G401 (cell line): ENCODE results near the gene ETV6. TPM values are rescaled to one million over a fixed set of nuclear protein-coding genes. Genes with fewer than 3 reads are reported as not detected.

ENCODE experiments used
- DNase-seq: peaks from one replicate; pipeline ENCODE4 v3.0.0-alpha.2; 2015; ENCODE audit warnings: low spot score
- in situ Hi-C: cut with HindIII; loops from 2 replicates; pipeline ENCODE4 v1.10.0; 2016; ENCODE audit warnings: low sequenced_read_pairs, mixed read lengths
- total RNA-seq: library from RNA; depleted of rRNA; stranded (reverse); fragments of >200 nt; shearing (Covaris generic); gene quantifications from 2 replicates; pipeline ENCODE4 v1.2.3, GENCODE V29; 2014

ETV6 gene
- total RNA-seq, 1 experiment from 2014 or later, result 1.3 TPM

DNA sequence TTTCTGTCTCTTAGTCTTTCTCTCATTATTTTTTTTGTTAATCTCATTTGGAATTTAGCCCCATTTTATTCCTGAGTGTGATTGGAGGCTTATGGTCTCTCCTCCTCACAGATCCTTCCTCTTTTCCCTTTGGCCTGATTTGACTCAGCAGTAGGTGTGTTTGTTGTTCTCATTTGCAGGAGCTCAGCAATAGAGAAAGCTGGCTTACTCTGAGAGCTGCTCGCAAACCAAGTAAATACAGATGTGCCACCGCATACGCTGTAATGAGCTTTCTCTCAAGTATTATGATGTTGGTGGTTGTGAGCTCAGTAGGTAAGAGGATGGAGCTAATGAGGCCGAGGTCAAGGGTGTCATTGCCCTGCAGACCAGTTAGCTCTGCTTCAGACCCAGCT lies 206.5 kb downstream of the ETV6 start:
- no peak for DNase-seq
- in situ Hi-C loops, result no loop called here

DNA sequence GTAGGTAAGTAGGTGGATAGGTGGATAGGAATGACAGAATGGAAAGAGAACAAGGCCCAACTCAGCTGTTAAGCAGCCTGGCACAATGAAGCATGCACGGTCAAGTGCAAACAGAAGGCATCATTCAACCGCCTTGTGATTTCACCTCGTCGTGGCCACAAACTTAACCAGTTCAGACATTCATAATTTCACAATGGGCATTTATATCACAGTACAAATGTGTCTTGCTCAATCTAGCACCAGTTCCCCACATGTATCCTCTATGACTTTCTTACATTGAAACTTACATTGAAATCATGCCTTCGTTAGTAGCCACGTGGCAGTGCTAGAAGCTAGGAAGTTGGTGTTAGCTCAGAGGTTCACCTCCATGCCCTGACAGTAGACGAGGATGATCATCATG lies 207.5 kb downstream of the ETV6 start:
- in situ Hi-C loops, result no loop called here
- no peak for DNase-seq

DNA sequence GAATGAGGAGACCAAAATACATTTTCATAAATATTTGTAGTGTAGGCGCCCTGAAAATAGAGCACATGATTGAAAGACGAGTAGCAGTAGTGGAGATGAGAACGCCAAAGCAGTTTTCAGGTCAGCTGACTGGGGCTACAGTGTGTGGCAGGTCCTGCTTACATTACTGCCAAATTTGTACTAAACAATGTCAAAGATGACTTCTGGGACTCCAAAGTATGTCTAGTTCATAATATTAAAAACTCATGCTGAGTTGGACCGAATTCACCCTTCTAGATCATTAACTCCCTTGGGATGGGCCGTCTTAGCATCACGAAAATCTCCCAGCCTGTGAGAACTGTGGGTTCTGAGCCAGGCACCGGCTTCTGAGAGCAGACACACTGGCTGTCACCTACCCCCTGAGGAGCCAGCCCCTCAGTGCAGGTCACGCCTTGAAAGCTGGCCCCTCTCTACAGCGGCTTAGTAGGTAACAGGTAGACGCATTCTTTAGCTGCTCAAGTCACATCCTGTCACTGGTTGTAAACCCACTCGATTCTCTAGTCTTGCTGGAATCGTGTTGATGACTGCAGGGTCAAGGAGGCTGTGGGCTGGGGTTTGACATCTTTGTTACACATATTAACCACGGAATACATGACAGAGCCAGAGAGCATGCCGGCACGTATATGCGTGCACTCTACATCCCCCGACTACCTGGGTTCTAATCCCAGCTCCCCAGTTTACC lies 210.4 kb downstream of the ETV6 start:
- in situ Hi-C loops, result no loop called here
- no peak for DNase-seq

DNA sequence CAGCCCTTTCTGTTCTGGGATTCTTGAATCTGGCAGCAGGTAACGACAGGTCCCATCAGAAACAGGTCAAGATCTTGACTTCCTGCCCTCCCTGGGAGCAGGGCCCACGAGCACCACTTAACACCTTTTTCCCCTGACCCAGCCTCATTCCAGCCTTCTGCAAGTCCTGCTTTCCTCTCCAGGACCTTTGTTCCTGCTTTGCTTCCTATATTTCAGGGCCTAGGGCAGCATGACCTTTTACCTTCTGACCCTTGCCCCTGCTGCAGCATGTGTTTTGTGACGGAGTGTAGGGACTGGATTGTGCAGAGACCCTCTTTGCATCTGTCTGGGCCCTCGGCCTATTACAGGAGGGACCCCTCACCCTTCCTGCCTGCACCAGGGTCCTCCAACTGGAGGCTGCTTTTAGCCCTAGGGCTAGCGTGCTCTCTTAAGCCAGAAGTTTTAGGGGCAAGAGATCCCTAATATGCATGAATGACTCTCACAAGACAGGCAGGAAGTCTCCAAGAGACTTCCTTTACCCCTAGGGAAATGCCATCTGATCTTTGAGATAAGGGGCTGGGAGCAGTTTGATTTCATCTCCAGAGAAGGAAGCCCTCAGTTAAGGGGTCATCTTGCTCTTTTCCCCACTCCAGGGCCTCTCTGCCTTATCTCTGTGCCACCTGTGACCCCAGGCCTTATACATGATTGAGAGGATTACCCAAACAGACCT lies 211.8 kb downstream of the ETV6 start:
- no peak for DNase-seq
- in situ Hi-C loops, result no loop called here

DNA sequence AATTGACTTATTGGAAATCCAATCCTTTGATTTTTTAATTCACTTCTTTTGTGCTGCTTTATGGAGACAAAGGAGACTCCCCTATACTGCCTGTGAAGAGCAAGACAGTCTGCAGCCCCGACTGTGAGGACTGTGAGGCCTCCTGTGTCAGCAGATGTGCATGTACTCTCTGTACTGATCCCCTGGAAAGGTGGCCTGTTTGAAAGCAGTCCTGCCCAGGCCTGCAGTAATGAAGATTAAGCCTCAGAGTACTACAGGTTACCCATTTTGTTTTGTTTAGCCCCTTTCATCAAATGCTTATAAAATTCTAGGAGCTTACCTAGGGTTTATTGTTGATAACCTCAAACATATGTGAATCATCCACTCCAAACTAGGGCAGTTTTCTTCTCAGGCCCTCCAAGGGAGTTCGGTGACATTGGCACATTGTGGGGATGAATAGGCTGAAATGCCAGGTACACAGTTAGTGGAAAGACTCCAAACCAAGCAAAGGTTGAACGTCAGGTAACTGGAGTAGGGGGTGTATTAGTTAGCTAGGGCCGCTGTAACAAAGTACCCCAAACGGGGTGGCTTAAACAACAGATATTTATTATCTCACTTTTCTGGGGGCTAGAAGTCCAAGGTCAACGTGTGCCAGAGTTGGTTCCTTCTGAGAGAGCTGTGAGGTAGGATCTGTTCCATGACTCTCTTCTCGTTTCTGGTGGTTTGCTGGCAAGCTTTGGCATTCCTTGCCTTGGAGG lies 212.6 kb downstream of the ETV6 start:
- no peak for DNase-seq

DNA sequence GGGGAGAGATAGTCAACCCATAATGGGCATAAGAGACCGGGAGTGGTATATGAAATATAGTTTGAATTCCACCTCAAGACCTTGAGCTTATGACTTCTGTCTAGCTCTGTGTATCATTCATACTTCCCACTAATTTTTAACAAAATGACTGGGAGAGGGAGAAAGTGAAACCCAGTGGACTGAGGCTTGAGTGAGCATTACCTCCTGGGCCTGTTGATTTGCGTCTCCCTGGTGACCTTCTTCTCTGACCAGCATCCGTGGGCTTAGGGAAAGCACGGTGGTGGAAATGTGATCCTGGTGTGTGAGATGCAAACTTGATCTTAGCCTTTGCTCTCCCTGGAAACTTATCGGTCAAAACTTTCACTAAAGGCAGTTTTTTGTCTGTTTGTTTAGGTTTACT lies 213.3 kb downstream of the ETV6 start:
- no peak for DNase-seq
- in situ Hi-C loops, result no loop called here

More for the DNA sequence above, 212.6 kb downstream of the ETV6 start:
- in situ Hi-C loops, result no loop called here

DNA sequence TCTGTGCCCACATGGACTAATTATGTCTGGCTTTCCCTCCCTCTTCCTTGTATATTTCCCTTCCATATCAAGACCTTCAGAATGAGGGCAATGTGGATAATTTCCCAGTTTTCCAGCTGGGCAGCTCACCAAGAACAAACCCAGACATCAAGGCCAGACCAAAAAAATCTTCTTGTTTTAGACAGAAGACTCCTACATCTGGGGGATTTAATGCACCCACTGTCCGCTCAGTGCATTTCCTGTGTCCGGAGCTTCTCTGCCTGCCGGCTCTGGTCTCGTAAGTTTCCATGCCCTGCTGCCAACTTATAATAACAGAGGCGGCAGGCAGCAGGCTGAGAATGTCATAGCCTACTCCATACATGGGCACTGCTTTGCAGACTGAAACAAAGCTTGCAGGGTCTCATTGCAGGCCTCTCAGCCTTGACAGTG lies 214.0 kb downstream of the ETV6 start:
- DNase-seq, result no peak
- in situ Hi-C loops, result no loop called here

DNA sequence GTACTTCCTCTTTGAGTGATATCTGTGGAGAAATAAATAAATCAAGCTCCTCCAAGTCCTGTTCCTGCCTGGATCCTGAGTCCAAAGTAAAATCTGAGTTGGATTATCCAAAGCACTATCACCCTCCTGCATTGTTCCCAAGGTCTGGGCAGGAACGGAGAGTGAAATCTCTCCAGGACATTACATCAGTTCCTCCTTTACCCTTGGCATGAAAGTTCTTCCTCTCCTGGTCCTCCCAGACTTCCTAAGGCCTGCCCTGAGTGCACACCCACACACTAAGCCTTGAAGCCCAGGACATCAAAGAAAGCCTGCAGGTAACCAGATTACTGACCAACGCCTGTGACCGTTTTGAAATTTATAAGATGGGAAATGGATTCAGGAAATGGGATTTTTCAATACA lies 214.5 kb downstream of the ETV6 start:
- in situ Hi-C loops, result no loop called here
- DNase-seq, result no peak

DNA sequence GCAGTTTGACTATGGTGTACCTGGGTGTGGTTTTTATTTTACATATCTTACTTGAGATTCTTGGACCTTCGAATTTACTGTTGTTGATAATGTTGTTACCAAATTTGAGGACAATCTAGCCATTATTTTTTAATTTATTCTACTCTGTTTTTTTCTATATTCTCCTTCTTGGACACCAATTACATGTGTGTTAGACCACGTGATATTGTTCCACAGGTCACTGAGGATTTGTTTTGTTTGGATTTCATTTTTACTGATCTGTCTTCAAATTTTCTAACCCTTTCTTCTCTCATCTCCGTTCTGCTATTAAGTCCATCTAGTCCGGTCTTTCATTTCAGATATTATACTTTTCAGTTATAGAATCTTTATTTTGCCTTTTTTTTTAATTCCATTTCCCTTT lies 216.3 kb downstream of the ETV6 start:
- DNase-seq, result no peak
- in situ Hi-C loops, result no loop called here

DNA sequence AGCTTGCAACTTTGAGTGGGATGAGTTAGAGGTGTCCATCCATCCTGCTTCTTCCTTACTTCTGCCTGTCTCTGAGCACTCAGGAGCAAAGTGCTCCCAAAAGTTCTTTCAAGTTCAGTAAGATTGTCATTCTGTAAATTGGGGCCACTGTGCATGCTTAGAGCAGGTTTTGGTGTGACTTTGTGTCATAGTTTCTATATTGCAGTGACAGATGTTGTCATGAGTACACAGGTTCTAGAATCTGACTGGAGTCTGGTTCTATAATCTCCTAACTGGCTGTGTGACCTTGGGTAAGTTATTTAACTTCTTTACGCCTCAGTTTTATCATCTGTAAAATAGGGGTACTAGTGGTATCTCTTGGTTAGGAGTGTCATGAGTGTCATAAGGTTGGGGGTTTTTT lies 218.6 kb downstream of the ETV6 start:
- no peak for DNase-seq
- in situ Hi-C loops, result no loop called here

DNA sequence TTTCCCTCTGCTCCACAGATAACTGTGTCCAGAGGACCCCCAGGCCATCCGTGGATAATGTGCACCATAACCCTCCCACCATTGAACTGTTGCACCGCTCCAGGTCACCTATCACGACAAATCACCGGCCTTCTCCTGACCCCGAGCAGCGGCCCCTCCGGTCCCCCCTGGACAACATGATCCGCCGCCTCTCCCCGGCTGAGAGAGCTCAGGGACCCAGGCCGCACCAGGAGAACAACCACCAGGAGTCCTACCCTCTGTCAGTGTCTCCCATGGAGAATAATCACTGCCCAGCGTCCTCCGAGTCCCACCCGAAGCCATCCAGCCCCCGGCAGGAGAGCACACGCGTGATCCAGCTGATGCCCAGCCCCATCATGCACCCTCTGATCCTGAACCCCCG lies 219.9 kb downstream of the ETV6 start:
- DNase-seq, result no peak
- in situ Hi-C loops, result no loop called here

DNA sequence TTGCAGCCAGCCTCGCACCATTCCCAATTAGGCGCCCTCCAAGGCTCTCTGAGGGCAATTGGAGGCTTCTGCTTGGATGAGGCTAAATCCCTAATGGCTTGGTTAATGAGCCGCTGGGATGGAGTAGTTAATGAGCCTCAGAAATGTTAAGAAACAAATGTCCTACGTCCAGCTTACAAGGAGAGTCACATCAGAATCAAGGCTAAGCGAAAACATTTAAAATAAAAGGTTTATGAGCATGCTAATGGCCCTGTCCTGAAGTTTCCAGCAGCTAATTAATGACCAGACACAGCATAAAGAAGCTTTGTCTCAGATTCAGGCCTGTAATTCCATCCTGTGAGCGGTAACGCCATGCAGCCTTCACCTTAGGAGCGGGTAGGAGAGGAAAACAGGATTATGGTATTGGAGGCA lies 220.6 kb downstream of the ETV6 start:
- no peak for DNase-seq
- in situ Hi-C loops, result no loop called here

DNA sequence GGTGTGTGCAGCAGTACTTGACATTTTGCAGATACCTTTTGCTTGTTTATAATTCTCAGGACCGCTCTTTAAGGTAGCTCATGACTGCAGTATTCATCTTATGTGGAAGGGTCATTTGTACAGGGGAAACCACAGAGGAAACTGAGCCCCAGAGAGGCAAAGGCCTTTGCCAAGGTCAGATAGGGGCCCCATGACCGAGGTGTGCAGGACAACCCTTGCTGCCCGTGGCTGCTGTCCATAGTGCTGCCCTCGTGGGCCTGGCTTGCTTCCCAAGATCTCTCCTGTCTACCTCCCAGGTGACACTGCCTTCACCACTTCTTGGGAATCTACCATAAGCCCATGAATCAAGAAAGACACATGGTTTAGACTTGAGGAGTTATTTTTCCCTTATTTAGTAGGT lies 222.6 kb downstream of the ETV6 start:
- in situ Hi-C loops, result no loop called here
- DNase-seq, result no peak

DNA sequence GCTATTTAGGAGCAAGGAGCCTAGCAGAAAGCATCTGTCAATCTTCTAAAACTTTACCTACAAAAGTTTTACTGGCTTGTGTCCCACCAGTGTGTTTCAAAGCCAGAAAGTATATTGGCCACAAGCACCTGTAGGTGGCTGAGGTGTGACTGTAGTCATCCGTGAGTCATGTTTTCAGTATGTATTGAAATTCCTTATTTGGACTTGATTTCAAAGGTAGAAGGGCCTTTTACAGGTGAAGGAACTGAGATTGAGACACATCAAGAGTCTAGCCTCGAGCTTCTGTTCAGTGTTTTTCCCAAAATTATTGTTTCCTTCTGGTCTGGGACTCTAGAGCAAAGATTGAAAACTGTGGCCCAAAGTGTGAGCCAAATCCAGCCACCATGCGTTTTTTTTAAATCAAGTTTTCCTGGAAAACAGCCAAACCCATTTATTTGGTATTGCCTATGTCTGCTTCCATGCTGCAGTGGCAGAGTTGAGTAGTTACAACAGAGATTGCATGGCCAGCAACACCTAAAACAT lies 226.0 kb downstream of the ETV6 start:
- in situ Hi-C loops, result no loop called here
- no peak for DNase-seq

DNA sequence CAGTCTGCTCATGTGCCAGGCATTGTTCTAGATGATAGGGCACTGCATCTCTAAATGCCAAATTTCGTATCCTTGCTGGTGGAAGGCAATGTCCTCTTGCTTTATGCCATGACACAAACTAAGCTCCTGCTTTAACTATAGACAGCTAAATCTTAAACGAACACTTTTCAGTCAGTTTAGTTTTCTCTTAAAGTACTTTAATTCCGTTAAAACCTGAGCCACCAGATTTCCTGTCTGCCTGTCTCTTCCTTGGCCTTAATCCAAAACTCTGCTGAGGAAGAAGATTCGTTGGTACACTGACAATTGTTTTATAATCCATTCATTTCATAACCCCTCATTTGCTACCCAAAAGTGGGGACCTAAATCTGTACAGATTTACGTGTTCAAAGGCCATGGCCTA lies 226.8 kb downstream of the ETV6 start:
- DNase-seq, result no peak
- in situ Hi-C loops, result no loop called here

DNA sequence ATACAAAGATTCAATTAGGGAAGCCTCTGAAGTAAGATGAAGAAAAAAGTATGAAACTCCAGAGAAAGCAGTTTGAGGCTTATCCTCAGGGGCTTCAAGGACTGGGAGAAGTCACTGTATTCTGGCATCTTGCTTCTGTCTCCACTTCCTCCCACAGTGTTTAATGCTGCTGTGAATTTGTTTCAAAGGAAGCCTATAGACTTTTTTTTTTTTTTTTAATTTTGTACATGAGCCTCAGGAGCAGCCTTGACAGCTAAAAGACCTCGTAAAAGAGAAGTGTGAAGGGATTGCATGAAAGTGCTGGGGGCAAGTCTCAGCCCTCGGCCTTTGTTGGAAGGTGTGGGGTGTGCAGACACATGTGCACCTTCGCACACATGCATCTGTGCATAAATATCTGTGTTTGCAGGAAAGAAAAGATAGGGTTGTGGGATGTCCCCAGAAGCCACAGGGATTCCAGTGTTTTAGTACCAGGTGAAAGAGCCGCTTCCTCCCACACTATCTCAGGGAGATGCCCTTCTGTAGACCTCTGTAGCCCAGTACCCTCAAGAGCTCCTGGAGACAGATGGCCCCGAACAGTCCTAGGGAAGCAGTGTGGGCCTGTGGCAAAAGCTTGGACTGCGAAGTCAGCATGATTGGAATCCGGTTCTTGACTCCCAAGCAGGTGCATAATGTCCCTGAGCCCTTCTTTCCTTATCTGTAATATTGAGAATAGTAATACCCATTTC lies 227.8 kb downstream of the ETV6 start:
- in situ Hi-C loops, result no loop called here
- DNase-seq, result no peak

DNA sequence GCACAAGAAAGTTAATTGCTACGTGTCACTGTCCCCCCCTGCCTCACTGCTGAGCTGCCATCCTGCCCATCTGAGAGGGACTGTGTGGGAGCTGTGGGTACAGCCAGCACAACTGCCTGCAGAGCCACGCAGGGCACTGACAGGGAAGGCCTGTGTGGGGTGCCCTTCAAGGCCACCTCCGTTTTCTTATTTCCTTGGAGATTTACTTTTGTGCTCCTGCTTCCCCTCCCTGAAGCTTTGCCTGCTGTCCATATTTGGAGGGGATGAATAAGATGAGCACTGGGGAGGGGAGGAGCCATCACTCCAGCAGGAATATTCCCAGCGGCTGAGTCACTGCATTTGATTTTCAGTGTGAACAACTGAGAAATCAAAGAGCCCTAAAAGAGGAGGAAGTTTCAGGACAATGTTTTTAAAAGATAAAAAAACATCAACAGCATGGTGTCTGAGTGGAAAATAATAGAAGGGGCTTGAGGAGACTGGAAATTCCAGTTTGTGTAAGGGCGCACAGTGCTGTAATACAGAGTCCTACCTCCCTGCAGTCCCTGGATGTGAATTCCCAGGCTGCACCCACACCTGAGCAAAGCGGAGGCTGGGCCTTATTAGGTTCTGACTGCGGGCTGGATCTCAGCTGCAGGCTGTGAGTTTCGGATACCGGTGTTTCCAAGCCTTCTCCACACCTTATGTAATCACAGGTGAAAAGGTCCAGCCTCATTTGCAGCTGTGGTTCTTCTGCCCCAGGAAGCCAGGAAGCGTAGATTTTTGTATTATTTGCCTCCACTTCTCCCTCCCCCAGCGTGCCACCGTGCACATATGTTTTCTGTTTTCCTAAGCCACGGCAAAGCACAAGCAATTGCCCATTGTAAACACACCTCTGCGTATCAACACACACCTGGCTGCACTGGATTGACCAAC lies 228.7 kb downstream of the ETV6 start:
- in situ Hi-C loops, result no loop called here
- no peak for DNase-seq

DNA sequence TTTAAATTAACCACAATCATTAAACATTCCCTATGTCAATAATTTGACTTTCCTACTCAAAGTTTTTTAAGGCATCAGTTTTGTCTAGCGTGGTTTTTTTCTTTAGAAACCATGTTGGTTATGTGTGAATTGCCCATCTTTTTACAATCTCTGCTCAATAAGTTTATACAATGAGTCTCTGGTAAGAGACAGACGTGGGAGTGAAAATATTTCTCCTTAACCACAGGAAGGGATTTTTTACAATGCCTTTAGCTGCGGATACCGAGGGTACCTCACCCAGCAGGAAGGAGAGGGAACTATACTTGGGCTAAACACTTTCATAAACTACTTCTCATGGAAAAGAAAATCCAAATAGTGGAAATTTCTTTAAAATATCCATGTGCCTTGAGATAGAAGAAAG lies 229.8 kb downstream of the ETV6 start:
- in situ Hi-C loops, result no loop called here
- DNase-seq, result no peak

DNA sequence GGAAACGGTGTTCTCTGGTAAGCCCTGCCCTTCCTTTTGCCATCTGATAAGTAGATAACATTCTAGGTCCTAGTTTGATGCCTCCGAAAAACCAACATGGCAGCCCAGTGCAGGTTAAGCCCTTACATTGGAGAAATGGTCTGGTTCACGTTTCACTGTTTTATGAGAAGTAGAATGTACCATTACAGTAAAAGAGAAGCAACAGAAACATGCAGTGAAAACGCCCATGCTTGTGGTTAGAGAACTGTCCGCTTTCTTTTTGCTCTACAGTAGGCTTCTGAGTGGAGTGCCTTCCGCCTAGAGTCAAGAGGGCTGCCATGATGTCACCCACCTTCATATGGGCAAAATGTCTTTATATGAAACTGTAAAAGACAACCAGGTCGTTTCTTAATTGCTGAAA lies 230.9 kb downstream of the ETV6 start:
- no peak for DNase-seq
- in situ Hi-C loops, result no loop called here
